ENCODE results near the gene PCDHGB4.

- no peak for TF ChIP-seq GATA2 (IDR thresholded peaks at IDR 0.05; ENCODE audit: low read depth, low read length)
- no peak for TF ChIP-seq GATA3 (IDR thresholded peaks at IDR 0.05; ENCODE audit: low read depth, low read length)
Measured at GRCh38 chr5:141437221-141437620, 49.7 kb downstream of the PCDHGB4 start.

Data from SH-SY5Y (cell line).